ENCODE data around the gene SLC2A9. TPM values are rescaled to one million over a fixed set of nuclear protein-coding genes. Genes with fewer than 3 reads are reported as not detected.

The SLC2A9 gene
- total and polyA plus RNA-seq, 2 of the 4 experiments (the other 2 are of a cell fraction) = 0.72 to 2.1 TPM

DNA sequence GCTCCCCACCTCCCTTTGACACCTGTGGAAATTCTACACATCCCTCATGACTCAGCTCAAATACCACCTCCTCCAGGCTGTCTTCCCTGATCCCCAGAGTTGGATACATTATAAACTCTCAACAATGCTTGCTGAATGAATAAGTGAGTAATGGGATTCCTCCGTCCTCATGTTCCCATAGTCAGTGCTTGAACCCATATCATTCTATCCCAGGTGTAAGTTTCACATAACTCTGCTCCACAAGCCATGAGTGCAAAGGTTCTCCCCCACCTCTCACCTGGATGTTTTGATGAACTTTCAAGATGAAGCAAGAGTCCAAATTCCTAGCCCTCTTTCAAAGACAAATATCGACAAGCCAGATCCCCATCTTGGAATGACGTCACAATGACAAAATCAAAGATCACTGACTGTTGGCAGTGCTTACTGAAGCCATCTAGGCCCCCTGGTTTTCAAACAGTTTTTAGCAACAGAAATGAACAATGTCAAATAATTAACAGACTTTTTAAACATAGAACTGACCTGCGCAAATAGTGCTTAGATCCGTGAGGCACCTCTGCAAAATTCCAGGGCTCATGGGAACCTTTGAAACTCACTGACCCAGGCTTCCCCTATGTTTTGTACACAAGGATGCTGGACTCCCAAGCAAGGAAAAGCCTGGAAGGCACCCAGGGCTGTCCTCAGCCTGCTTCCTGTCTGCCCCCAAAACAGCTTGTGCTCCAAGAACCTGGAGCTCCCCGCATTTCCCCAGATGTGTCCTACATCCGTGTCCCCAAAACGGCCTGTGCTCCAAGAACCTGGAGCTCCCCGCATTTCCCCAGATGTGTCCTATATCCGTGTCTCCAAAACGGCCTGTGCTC lies 4.0 kb downstream of the SLC2A9 start:
- Histone ChIP-seq H2BK120ac (ENCODE audit: low read depth, low read length) (no peak overlapping the region), H2AK5ac (ENCODE audit: low read depth, low read length) (no peak overlapping the region), H4K5ac (ENCODE audit: low read depth, low read length) (no peak overlapping the region), H3K9me3 (ENCODE audit: control insufficient read depth, insufficient read depth, low read length) (no peaks in the 10 kb centered on the region), H3K23ac (ENCODE audit: low read depth, low read length) (no peak overlapping the region), H3K9me1 (ENCODE audit: insufficient read depth, low read length) (peaks cover 7% of the 10 kb centered on the region), H3K14ac (replicated peaks; ENCODE audit: low read depth, low read length) (no peak overlapping the region), H2AK9ac (replicated peaks; ENCODE audit: low read depth, low read length, poor library complexity) (no peak overlapping the region), H3K27ac (ENCODE audit: insufficient read depth, low read length) (no peak overlapping the region), H2AFZ (replicated peaks; ENCODE audit: low read length, poor library complexity) (no peak overlapping the region), H3K4me2 (ENCODE audit: low read depth, low read length) (no peak overlapping the region), H2BK5ac (ENCODE audit: low read depth, low read length, poor library complexity, severe bottlenecking) (no peak overlapping the region), H3K9ac (ENCODE audit: low read depth, low read length) (no peak overlapping the region), H2BK20ac (ENCODE audit: low read depth, low read length) (no peak overlapping the region), H3K4ac (ENCODE audit: low read depth, low read length) (no peak overlapping the region), H3K36me3 (ENCODE audit: control insufficient read depth, insufficient read depth, low read length) (no peaks in the 10 kb centered on the region), H4K91ac (ENCODE audit: insufficient read depth, low read depth, low read length) (no peak overlapping the region), H4K8ac (ENCODE audit: low read depth in 2 of 2, low read length in 2 of 2) (no peak overlapping the region), H4K20me1 (ENCODE audit: insufficient read depth, low read length) (no peaks in the 10 kb centered on the region), H3K27me3 (ENCODE audit: control insufficient read depth, insufficient read depth, low read length) (no peaks in the 10 kb centered on the region), H3K18ac (ENCODE audit: low read depth, low read length) (no peak overlapping the region), H2BK15ac (ENCODE audit: low read depth, low read length) (no peak overlapping the region), H3K4me3 (ENCODE audit: insufficient read depth, low read depth, low read length) (no peak overlapping the region), H3K56ac (ENCODE audit: extremely low read depth, insufficient read depth, low read length) (no peak overlapping the region), H3K4me1 (ENCODE audit: control insufficient read depth, insufficient read depth, low read length) (peaks cover 3% of the 10 kb centered on the region; the same call in 1 of the 2 replicates), H3K79me1 (ENCODE audit: low read depth in 1 of 2, low read length in 2 of 2) (no peaks in the 10 kb centered on the region)
- DNase-seq (no peak), ATAC-seq (ENCODE audit: low read depth) (no peak)
- CTCF ChIA-PET = no interaction called here
- intact Hi-C loops (cut with micrococcal nuclease) = loop anchor here (10.0 kb wide), 1 partner anchor 312 kb away; no protein-coding TSS in a partner anchor
- POLR2A ChIA-PET (ENCODE audit: unreplicated experiment) = no interaction called here
- dilution Hi-C loops (cut with HindIII; ENCODE audit: low sequenced_read_pairs, unreplicated experiment) = no loop called here
- no TSS peak for BruUV-seq (replicated peaks)
- WGBS, 2 experiments (ENCODE audit: extremely low coverage in 2 of 2, insufficient read length in 1 of 2) = 82% methylated on average over 6 of the region's 11 CpGs; no CpG with 5 or more reads in 1 of the 2 experiments
- in situ Hi-C loops (cut with MboI; ENCODE audit: low sequenced_read_pairs) = loop anchor here (5.0 kb wide), 1 partner anchor 255 kb away; no protein-coding TSS in a partner anchor
- TF ChIP-seq ELK1 (IDR thresholded peaks at IDR 0.05; ENCODE audit: borderline replicate concordance, low read depth, low read length) (no peak), NFE2L2 (IDR thresholded peaks at IDR 0.05; ENCODE audit: low read depth, low read length) (no peak), RAD21 (IDR thresholded peaks at IDR 0.05; ENCODE audit: low read length) (no peak), MAZ (IDR thresholded peaks at IDR 0.05; ENCODE audit: borderline replicate concordance, low read depth, low read length) (no peak), SMC3 (IDR thresholded peaks at IDR 0.05; ENCODE audit: low read depth, low read length) (no peak), FOS (IDR thresholded peaks at IDR 0.05; ENCODE audit: low read depth, low read length) (no peak), RFX5 (IDR thresholded peaks at IDR 0.05; ENCODE audit: low read depth, low read length) (no peak), RCOR1 (IDR thresholded peaks at IDR 0.05; ENCODE audit: insufficient replicate concordance, low read length) (no peak), CEBPB (IDR thresholded peaks at IDR 0.05; ENCODE audit: low read depth, low read length) (no peak), CHD1 (IDR thresholded peaks at IDR 0.05; ENCODE audit: low read depth, low read length) (no peak), MXI1 (IDR thresholded peaks at IDR 0.05; ENCODE audit: borderline replicate concordance, low read depth, low read length) (no peak), CTCF (conservative IDR thresholded peaks at IDR 0.05; ENCODE audit: low read depth, low read length) (no peak), MAFK (IDR thresholded peaks at IDR 0.05; ENCODE audit: low read depth, low read length) (no peak)
- TF ChIP-seq, protein P1, sequence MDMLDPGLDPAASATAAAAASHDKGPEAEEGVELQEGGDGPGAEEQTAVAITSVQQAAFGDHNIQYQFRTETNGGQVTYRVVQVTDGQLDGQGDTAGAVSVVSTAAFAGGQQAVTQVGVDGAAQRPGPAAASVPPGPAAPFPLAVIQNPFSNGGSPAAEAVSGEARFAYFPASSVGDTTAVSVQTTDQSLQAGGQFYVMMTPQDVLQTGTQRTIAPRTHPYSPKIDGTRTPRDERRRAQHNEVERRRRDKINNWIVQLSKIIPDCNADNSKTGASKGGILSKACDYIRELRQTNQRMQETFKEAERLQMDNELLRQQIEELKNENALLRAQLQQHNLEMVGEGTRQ (IDR thresholded peaks at IDR 0.05; ENCODE audit: low read depth, low read length) = no peak
